Liver (tissue), 9 donors: ENCODE data around the gene SLC26A4. TPM values are rescaled to one million over a fixed set of nuclear protein-coding genes. Genes with fewer than 3 reads are reported as not detected.

Experiments used
- DNase-seq: peaks from one replicate; pipeline ENCODE4 v3.0.0-alpha.2; 2017; ENCODE audit warnings: low spot score
- H3K27ac ChIP-seq, 2 donors: one replicate each; pipeline ENCODE4 v1.7.0; 2013; ENCODE audit warnings: inconsistent platforms in 2 of 2, low read length in 2 of 2, control low read depth in 1 of 2, low read depth in 1 of 2, mild to moderate bottlenecking in 1 of 2
- H3K27me3 ChIP-seq, 4 donors: one replicate each; pipeline versions ENCODE4 v1.6.1 to v1.7.0; 2013; ENCODE audit warnings: low read length in 3 of 4, inconsistent platforms in 1 of 4, mild to moderate bottlenecking in 1 of 4, moderate library complexity in 1 of 4; ENCODE audit not compliant: control insufficient read depth in 4 of 4, insufficient read depth in 4 of 4
- H3K36me3 ChIP-seq, 4 donors: one replicate each; pipeline versions ENCODE4 v1.6.1 to v1.7.0; 2013; ENCODE audit warnings: low read length in 3 of 4, mild to moderate bottlenecking in 3 of 4, low read depth in 1 of 4, moderate library complexity in 1 of 4; ENCODE audit not compliant: control insufficient read depth in 4 of 4, insufficient read depth in 3 of 4
- H3K4me1 ChIP-seq, 4 donors: one replicate each; pipeline versions ENCODE4 v1.6.1 to v1.7.0; 2013; ENCODE audit warnings: low read length in 3 of 4, mild to moderate bottlenecking in 3 of 4, moderate library complexity in 1 of 4; ENCODE audit not compliant: control insufficient read depth in 4 of 4, insufficient read depth in 4 of 4
- H3K4me3 ChIP-seq, 3 donors: one replicate each; pipeline versions ENCODE4 v1.6.1 to v1.7.0; 2013; ENCODE audit warnings: low read length in 3 of 3, control low read depth in 1 of 3, low read depth in 1 of 3, mild to moderate bottlenecking in 1 of 3
- H3K9ac ChIP-seq, 2 donors: one replicate each; pipeline ENCODE4 v1.7.0; 2013; ENCODE audit warnings: low read length in 2 of 2, mild to moderate bottlenecking in 2 of 2, moderate library complexity in 2 of 2, control low read depth in 1 of 2, low read depth in 1 of 2
- H3K9me3 ChIP-seq, 4 donors: one replicate each; pipeline versions ENCODE4 v1.6.1 to v1.7.0; 2013; ENCODE audit warnings: low read length in 3 of 4; ENCODE audit not compliant: control insufficient read depth in 4 of 4
- FOXA1 ChIP-seq: IDR thresholded peaks from 2 replicates; pipeline ENCODE4 v1.6.1; 2016; ENCODE audit warnings: antibody characterized with exemption
- FOXA2 ChIP-seq: IDR thresholded peaks from 2 replicates; pipeline ENCODE4 v1.6.1; 2016; ENCODE audit warnings: antibody characterized with exemption
- JUND ChIP-seq, 2 donors: IDR thresholded peaks; 2 replicates each; pipeline ENCODE4 v1.6.1; 2016; ENCODE audit warnings: antibody characterized with exemption in 2 of 2
- NR2F2 ChIP-seq: IDR thresholded peaks from 2 replicates; pipeline ENCODE4 v1.6.1; 2016; ENCODE audit warnings: antibody characterized with exemption
- RAD21 ChIP-seq, 2 donors: IDR thresholded peaks; 2 replicates each; pipeline ENCODE4 v1.6.1; 2016; ENCODE audit warnings: antibody characterized with exemption in 2 of 2, mild to moderate bottlenecking in 2 of 2
- RXRA ChIP-seq, 2 donors: IDR thresholded peaks; 2 replicates each; pipeline ENCODE4 v1.6.1; 2017 to 2018; ENCODE audit warnings: antibody characterized with exemption in 2 of 2, mild to moderate bottlenecking in 1 of 2
- YY1 ChIP-seq: IDR thresholded peaks from 2 replicates; pipeline ENCODE4 v1.6.1; 2016; ENCODE audit warnings: antibody characterized with exemption, mild to moderate bottlenecking
- WGBS: extraction: QIAGEN DNeasy Blood & Tissue Kit; methylation state at CpG from one replicate; pipeline ENCODE4 v1.1.7; 2013; 5-methylcytosine and 5-hydroxymethylcytosine counted together
- polyA plus RNA-seq, 2 donors: library from polyadenylated mRNA; stranded (reverse) in 1 of 2; unstranded in 1 of 2; fragments of 200-250 nt in 1 of 2; fragments of >200 nt in 1 of 2; fragmentation: Nextera tagmentation in 1 of 2; extraction: Ambion mirVana in 1 of 2; gene quantifications; one replicate each; pipeline versions ENCODE4 v1.2.1 to v1.2.3, GENCODE V29; 2013 to 2015
- total RNA-seq, 2 donors: library from RNA; depleted of rRNA; stranded (reverse); fragments of >200 nt; gene quantifications; one replicate each; pipeline ENCODE4 v1.2.3, GENCODE V29; 2014
- TF ChIP-seq, protein P1 (sequence below): IDR thresholded peaks from 2 replicates; pipeline ENCODE4 v1.6.1; 2016; ENCODE audit warnings: antibody characterized with exemption
- TF ChIP-seq, protein P2 (sequence below): fragments of 150-350 bp; IDR thresholded peaks from 2 replicates; pipeline ENCODE4 v1.5.1; 2017; ENCODE audit warnings: improper control_type of control experiment, low read depth, low read length; ENCODE audit not compliant: missing input control
- TF ChIP-seq, protein P3 (sequence below): IDR thresholded peaks from 2 replicates; pipeline ENCODE4 v1.6.1; 2016; ENCODE audit warnings: antibody characterized with exemption
- TF ChIP-seq, protein P4 (sequence below): IDR thresholded peaks from 2 replicates; pipeline ENCODE4 v1.6.1; 2016; ENCODE audit warnings: antibody characterized with exemption, mild to moderate bottlenecking
- donor health status: healthy.
- donor health status: healthy.
- donor health status: healthy.
- donor health status: healthy.
- donor health status: healthy.

Gene SLC26A4
- total and polyA plus RNA-seq, 4 donors = 0.08 to 0.25 (median 0.19) TPM; not detected in 1

DNA sequence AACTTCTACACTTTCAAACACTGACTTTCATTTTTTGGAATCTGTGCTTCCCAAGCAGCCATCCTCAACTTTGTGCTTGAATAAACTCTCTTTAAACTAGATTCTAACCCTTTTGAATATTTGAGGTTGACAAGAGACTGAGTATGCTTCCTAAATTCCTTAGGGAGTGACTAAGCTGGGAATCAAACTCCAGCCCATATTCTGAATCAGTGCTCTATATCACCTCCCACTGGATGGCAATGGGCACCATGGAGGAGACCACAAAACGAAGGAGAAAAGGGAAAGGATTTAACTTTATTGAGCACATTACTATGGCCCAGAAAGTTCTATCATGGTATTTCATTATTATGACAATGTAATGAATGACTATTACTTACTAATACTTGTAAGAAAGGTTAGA lies 17.2 kb upstream of the SLC26A4 start:
- Histone ChIP-seq H3K9me3 (peaks cover 0 to 2% (median 0%) of the 10 kb centered on the region in 4 donors), H3K27me3 (no peaks in the 10 kb centered on the region), H3K4me1 (no peaks in the 10 kb centered on the region), H3K36me3 (no peaks in the 10 kb centered on the region), H3K4me3 (no peak overlapping the region), H3K9ac (no peak overlapping the region), H3K27ac (no peak overlapping the region)
- TF ChIP-seq FOXA2 = no peak
- DNase-seq = no peak
- 66% methylated on average over 1 of the region's 1 CpG for WGBS

DNA sequence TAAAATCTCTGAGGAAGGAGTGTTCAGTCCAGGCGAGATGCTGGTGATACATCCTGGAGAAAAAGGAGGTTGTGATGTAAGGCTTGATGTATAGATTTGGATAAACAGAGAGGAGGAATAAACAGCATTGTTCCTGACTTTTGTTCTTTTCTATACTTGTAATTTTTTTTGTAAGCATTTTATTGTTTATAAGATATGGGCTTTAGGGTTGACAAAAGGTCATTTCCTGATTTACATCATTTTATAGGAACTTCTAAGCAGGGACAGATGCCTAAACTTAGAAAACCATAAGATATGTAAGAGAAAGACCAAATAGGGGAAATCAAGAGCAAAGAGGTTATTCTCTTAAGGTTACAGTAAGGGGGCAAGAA lies 16.7 kb upstream of the SLC26A4 start:
- Histone ChIP-seq H3K27ac (no peak overlapping the region), H3K36me3 (no peaks in the 10 kb centered on the region), H3K27me3 (no peaks in the 10 kb centered on the region), H3K9me3 (peaks cover 0 to 2% (median 0%) of the 10 kb centered on the region in 4 donors), H3K9ac (no peak overlapping the region), H3K4me1 (no peaks in the 10 kb centered on the region), H3K4me3 (no peak overlapping the region)
- WGBS = 81% methylated on average over 1 of the region's 1 CpG
- DNase-seq = no peak
- TF ChIP-seq YY1 (no peak), NR2F2 (no peak), RXRA (IDR thresholded peaks at IDR 0.05) (no peak), FOXA1 (no peak)
- TF ChIP-seq, protein P1, sequence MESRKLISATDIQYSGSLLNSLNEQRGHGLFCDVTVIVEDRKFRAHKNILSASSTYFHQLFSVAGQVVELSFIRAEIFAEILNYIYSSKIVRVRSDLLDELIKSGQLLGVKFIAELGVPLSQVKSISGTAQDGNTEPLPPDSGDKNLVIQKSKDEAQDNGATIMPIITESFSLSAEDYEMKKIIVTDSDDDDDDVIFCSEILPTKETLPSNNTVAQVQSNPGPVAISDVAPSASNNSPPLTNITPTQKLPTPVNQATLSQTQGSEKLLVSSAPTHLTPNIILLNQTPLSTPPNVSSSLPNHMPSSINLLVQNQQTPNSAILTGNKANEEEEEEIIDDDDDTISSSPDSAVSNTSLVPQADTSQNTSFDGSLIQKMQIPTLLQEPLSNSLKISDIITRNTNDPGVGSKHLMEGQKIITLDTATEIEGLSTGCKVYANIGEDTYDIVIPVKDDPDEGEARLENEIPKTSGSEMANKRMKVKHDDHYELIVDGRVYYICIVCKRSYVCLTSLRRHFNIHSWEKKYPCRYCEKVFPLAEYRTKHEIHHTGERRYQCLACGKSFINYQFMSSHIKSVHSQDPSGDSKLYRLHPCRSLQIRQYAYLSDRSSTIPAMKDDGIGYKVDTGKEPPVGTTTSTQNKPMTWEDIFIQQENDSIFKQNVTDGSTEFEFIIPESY = no peak
- TF ChIP-seq, protein P2, sequence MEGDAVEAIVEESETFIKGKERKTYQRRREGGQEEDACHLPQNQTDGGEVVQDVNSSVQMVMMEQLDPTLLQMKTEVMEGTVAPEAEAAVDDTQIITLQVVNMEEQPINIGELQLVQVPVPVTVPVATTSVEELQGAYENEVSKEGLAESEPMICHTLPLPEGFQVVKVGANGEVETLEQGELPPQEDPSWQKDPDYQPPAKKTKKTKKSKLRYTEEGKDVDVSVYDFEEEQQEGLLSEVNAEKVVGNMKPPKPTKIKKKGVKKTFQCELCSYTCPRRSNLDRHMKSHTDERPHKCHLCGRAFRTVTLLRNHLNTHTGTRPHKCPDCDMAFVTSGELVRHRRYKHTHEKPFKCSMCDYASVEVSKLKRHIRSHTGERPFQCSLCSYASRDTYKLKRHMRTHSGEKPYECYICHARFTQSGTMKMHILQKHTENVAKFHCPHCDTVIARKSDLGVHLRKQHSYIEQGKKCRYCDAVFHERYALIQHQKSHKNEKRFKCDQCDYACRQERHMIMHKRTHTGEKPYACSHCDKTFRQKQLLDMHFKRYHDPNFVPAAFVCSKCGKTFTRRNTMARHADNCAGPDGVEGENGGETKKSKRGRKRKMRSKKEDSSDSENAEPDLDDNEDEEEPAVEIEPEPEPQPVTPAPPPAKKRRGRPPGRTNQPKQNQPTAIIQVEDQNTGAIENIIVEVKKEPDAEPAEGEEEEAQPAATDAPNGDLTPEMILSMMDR = no peak

DNA sequence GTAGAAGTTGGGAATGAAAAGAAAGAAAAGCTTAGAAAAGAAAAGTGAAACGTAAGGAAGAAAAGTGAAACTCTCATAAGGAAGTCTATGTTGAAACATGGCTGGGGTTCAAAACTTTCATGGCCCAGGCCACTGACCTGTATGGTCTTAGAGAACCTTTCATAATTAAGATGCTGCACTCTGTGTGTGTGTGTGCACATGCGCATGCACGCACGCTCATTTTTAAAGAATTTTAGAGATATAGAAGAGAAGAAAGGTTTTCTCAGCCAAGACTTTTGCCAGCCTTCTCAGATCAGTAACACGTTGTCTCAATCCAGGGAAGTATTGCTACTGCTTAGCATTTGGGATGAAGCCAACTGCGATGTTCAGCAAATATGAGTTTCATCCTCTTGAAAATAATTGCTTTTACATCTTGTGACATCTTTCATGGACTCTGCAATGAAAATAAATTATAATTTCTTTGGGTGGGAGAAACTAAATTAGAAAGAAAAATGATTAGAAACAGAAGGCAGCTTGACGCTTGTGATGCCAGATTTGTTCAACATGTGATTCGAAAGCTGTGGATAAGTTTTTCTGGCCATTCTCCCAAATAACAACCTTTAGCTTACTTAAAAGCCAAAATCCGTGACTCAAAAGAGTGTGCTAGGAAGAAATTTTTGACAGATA lies 16.2 kb upstream of the SLC26A4 start:
- Histone ChIP-seq H3K27ac (no peak overlapping the region), H3K9ac (no peak overlapping the region), H3K4me1 (no peaks in the 10 kb centered on the region), H3K27me3 (no peaks in the 10 kb centered on the region), H3K36me3 (no peaks in the 10 kb centered on the region), H3K4me3 (no peak overlapping the region), H3K9me3 (peaks cover 0 to 2% (median 0%) of the 10 kb centered on the region in 4 donors)
- DNase-seq = no peak
- TF ChIP-seq, protein P2 = no peak
- TF ChIP-seq, protein P3, sequence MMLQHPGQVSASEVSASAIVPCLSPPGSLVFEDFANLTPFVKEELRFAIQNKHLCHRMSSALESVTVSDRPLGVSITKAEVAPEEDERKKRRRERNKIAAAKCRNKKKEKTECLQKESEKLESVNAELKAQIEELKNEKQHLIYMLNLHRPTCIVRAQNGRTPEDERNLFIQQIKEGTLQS = no peak
- TF ChIP-seq JUND (IDR thresholded peaks at IDR 0.05) (no peak), FOXA1 (no peak), RAD21 (IDR thresholded peaks at IDR 0.05) (no peak), RXRA (IDR thresholded peaks at IDR 0.05) (peak in 1 of 2 donors; percentile 34), NR2F2 (peak; percentile 29)
- TF ChIP-seq, protein P1 = no peak
- TF ChIP-seq, protein P4, sequence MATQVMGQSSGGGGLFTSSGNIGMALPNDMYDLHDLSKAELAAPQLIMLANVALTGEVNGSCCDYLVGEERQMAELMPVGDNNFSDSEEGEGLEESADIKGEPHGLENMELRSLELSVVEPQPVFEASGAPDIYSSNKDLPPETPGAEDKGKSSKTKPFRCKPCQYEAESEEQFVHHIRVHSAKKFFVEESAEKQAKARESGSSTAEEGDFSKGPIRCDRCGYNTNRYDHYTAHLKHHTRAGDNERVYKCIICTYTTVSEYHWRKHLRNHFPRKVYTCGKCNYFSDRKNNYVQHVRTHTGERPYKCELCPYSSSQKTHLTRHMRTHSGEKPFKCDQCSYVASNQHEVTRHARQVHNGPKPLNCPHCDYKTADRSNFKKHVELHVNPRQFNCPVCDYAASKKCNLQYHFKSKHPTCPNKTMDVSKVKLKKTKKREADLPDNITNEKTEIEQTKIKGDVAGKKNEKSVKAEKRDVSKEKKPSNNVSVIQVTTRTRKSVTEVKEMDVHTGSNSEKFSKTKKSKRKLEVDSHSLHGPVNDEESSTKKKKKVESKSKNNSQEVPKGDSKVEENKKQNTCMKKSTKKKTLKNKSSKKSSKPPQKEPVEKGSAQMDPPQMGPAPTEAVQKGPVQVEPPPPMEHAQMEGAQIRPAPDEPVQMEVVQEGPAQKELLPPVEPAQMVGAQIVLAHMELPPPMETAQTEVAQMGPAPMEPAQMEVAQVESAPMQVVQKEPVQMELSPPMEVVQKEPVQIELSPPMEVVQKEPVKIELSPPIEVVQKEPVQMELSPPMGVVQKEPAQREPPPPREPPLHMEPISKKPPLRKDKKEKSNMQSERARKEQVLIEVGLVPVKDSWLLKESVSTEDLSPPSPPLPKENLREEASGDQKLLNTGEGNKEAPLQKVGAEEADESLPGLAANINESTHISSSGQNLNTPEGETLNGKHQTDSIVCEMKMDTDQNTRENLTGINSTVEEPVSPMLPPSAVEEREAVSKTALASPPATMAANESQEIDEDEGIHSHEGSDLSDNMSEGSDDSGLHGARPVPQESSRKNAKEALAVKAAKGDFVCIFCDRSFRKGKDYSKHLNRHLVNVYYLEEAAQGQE = no peak
- WGBS = 73% methylated on average over 9 of the region's 9 CpGs
